ENCODE results near the gene ABHD12B.
"Not testable (repeated sequence)": the region's sequence is repeated elsewhere in the genome, so short reads cannot be mapped to it uniquely, and the experiment has no call there.

The ABHD12B gene

GRCh38 chr14:50897005-50897404 is 25.2 kb downstream of the ABHD12B start:
- not testable (repeated sequence) for ATAC-seq

- ATAC-seq, result no peak
These were observed 25.9 kb downstream of the ABHD12B start for GRCh38 chr14:50897658-50898175.

- ATAC-seq, result no peak
These were observed 29.5 kb downstream of the ABHD12B start for GRCh38 chr14:50901361-50901760.

- no peak for ATAC-seq
These were observed 32.9 kb downstream of the ABHD12B start for GRCh38 chr14:50904719-50905118.

- no peak for ATAC-seq
These were observed 34.6 kb downstream of the ABHD12B start for GRCh38 chr14:50906326-50907065.

- ATAC-seq, result no peak
These were observed 38.9 kb downstream of the ABHD12B start for GRCh38 chr14:50910495-50911420.

- no peak for ATAC-seq
These were observed 45.6 kb downstream of the ABHD12B start for GRCh38 chr14:50917449-50917848.

GRCh38 chr14:50919524-50919923 is 47.7 kb downstream of the ABHD12B start:
- not testable (repeated sequence) for ATAC-seq

GRCh38 chr14:50920482-50921230 is 48.8 kb downstream of the ABHD12B start:
- ATAC-seq, result no peak

- ATAC-seq, result no peak
These were observed 51.0 kb downstream of the ABHD12B start for GRCh38 chr14:50922803-50923202.

- ATAC-seq, result no peak
These were observed 52.4 kb downstream of the ABHD12B start for GRCh38 chr14:50924236-50924635.

- ATAC-seq, result no peak
These were observed 53.0 kb downstream of the ABHD12B start for GRCh38 chr14:50924843-50925242.

- ATAC-seq, result no peak
These were observed 55.1 kb downstream of the ABHD12B start for GRCh38 chr14:50926851-50927386.

GRCh38 chr14:50928002-50928635 is 56.3 kb downstream of the ABHD12B start:
- ATAC-seq, result no peak

GRCh38 chr14:50929506-50929905 is 57.7 kb downstream of the ABHD12B start:
- no peak for ATAC-seq

GRCh38 chr14:50931559-50931958 is 59.7 kb downstream of the ABHD12B start:
- no peak for ATAC-seq

GRCh38 chr14:50932156-50932555 is 60.3 kb downstream of the ABHD12B start:
- ATAC-seq, result no peak

- no peak for ATAC-seq
These were observed 61.0 kb downstream of the ABHD12B start for GRCh38 chr14:50932592-50933495.

GRCh38 chr14:50935126-50936015 is 63.5 kb downstream of the ABHD12B start:
- no peak for ATAC-seq

- ATAC-seq, result no peak
These were observed 64.1 kb downstream of the ABHD12B start for GRCh38 chr14:50936016-50936340.
